ENCODE data around the gene PRMT9.

The PRMT9 gene

DNA sequence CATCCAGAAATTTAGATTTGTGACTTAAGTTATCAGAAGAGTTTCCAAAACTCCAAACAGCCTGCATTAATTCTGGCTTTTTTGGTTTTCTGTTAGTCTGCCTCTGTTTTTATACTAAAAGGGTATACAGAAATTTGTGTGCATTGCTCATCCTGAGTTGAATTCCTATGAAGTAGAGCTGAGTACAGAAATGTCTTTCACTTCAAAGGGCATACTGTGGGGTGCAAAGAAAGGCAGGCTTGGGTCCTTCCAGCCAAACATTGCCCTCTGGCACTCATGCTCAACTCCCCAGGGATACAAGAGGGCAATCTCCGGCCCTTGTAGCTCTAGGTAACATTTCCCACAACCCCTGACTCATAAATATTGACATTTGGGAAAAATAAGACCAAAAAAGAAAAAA, 94.4 kb downstream of the PRMT9 start:
- Histone ChIP-seq H3K36me3 (ENCODE audit: control insufficient read depth, insufficient read depth, low read length) (no peaks in the 10 kb centered on the region), H3K9ac (ENCODE audit: low read depth, low read length) (no peak overlapping the region), H3K9me3 (ENCODE audit: control insufficient read depth, insufficient read depth, low read length) (no peaks in the 10 kb centered on the region), H3K4me1 (ENCODE audit: control insufficient read depth, insufficient read depth, low read length) (no peaks in the 10 kb centered on the region), H3K27me3 (ENCODE audit: control insufficient read depth, insufficient read depth, low read length) (no peaks in the 10 kb centered on the region), H3K4me3 (ENCODE audit: low read depth, low read length) (no peak overlapping the region)
